Retinal pigment epithelial cell (primary cell): ENCODE measurements around the gene TSPAN32.
A peak's percentile ranks its signal among the peaks of the same experiment; 100 is the strongest.

Experiments
- DNase-seq: peaks from one replicate; pipeline ENCODE4 v3.0.0-alpha.2; 2010; ENCODE audit warnings: low read depth
- H3K4me3 ChIP-seq: 2 replicates; pipeline ENCODE4 v1.5.1; 2011; ENCODE audit warnings: mild to moderate bottlenecking, low read length, control low read depth, moderate library complexity
- TF ChIP-seq, protein P1 (sequence below): conservative IDR thresholded peaks from 2 replicates; pipeline ENCODE4 v1.5.1; 2011; ENCODE audit warnings: low read depth, low read length, control low read depth, inconsistent platforms

TSPAN32 gene

GRCh38 chr11:2298131-2298794 lies 3.5 kb upstream of the TSPAN32 start:
- no peak for DNase-seq
- H3K4me3 ChIP-seq: no peak overlapping the region
- TF ChIP-seq, protein P1, sequence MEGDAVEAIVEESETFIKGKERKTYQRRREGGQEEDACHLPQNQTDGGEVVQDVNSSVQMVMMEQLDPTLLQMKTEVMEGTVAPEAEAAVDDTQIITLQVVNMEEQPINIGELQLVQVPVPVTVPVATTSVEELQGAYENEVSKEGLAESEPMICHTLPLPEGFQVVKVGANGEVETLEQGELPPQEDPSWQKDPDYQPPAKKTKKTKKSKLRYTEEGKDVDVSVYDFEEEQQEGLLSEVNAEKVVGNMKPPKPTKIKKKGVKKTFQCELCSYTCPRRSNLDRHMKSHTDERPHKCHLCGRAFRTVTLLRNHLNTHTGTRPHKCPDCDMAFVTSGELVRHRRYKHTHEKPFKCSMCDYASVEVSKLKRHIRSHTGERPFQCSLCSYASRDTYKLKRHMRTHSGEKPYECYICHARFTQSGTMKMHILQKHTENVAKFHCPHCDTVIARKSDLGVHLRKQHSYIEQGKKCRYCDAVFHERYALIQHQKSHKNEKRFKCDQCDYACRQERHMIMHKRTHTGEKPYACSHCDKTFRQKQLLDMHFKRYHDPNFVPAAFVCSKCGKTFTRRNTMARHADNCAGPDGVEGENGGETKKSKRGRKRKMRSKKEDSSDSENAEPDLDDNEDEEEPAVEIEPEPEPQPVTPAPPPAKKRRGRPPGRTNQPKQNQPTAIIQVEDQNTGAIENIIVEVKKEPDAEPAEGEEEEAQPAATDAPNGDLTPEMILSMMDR: no peak

DNA sequence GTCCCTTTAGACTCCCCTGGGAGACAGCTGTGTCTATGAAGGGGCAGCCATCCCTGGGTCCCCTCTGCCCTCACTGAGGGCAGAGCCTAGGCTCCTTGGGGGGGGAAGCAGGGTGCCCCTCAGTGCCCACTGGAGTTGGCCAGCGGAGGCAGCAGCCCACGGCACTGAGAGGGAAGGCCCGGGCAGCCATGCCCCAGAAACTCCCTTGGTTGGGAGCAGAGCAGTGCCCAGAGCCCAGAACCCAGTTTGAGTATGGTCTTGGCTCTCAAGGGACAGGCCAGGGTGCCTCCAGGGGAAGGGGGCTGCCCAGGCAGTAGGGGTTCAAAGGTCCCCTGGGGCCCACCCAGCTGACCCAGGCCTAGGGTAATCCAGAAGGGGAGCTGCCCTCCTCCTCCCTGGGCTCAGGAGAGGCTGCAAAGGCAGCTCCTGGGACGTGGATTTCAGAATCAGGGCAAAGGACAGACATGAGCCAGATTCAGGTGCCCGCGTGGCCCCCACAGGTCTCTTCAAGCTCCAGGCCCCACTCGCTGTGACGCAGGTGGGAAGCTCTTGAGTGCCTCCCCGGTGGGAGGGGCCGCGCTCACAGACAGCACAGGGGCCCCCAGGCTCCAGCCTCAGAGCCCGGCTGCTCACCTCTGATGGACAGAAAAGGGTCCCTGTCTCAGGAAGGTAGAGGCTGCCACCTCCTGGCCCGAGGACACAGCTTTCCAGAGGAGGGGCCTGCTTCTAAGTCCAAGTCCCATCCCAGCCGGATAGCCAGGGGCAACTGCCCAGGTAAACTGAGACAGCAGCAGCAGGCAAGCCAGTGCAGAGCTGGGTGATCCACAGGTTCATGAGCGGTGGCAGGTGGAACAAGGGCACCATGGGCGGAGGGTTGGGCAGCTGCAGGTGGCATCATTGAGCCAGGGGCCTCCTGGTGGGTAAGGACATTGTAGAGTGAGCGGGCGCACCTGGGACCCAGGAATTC lies 2.7 kb upstream of the TSPAN32 start:
- TF ChIP-seq, protein P1: peak; percentile 40
- H3K4me3 ChIP-seq: no peak overlapping the region
- no peak for DNase-seq

GRCh38 chr11:2299773-2300172 lies 2.0 kb upstream of the TSPAN32 start:
- no peak for DNase-seq
- TF ChIP-seq, protein P1: no peak
- no peak overlapping the region for H3K4me3 ChIP-seq

DNA sequence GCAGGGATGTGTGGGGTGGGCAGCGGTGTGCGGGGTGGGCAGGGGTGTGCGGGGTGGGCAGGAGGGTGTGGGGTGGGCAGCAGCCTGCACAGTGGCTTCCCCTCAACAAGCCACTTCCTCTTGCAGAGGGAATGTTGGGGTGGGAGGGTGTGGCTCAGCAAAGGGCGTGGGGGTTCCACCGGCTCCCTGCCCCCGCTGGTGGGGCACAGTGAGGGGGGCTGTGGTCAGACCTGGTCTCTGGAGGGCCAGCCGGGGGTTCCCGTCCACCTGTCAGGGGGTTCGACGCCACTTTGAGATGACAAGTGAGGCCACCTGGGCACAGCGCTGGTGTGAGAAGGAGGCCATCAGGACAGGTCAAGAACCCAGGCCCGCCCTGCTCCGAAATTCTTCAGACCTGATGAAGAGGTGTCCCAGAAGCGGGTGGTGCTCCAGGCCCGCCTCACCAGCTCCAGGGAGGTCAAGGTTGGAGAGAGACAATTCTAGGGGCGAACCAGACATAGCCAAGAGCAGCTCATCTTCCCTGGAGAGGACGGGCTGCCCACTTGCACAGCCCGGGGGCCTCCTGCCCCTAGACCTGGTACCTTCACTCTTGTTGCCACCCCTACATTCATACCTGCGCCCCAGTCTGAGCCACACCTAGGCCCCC lies 1.4 kb upstream of the TSPAN32 start:
- DNase-seq: no peak
- H3K4me3 ChIP-seq: no peak overlapping the region
- TF ChIP-seq, protein P1: no peak

- TF ChIP-seq, protein P1: no peak
- H3K4me3 ChIP-seq: no peak overlapping the region
- no peak for DNase-seq
Measured at GRCh38 chr11:2300936-2301630, 730 bp upstream of the TSPAN32 start.

GRCh38 chr11:2302306-2302895 lies 588 bp downstream of the TSPAN32 start:
- no peak overlapping the region for H3K4me3 ChIP-seq
- DNase-seq: no peak
- TF ChIP-seq, protein P1: no peak
